OCI-LY7 (cell line): ENCODE measurements around the gene DNHD1. TPM values are rescaled to one million over a fixed set of nuclear protein-coding genes. Genes with fewer than 3 reads are reported as not detected.

Source experiments
- BruUV-seq: library from RNA; stranded (reverse); fragments of 400-500 nt; replicated peaks from 2 replicates; lab custom pipeline; 2021; lab: Mats Ljungman, UMichigan
- CTCF ChIA-PET: fragments of 300-600 bp; sonication (Branson Sonifier 250); formaldehyde crosslinking; loops from one replicate; lab custom pipeline; 2022; ENCODE audit warnings: antibody characterized with exemption; ENCODE audit not compliant: unreplicated experiment; lab: Charles Lee
- POLR2A ChIA-PET: fragments of 300-600 bp; sonication (Branson Sonifier 250); formaldehyde crosslinking; loops from one replicate; lab custom pipeline; 2022; ENCODE audit warnings: antibody characterized with exemption; lab: Charles Lee
- DNase-seq: peaks from one replicate; pipeline ENCODE4 v3.0.0-alpha.2; 2015; ENCODE audit warnings: low spot score
- H2AFZ ChIP-seq: fragments of 200-600 bp; sonication (generic), shearing (Covaris generic); 2 replicates; pipeline ENCODE4 v1.6.1; 2014; ENCODE audit warnings: mild to moderate bottlenecking, antibody characterized with exemption, low read length, moderate library complexity
- H3K27ac ChIP-seq: fragments of 200-600 bp; sonication (generic); 2 replicates; pipeline ENCODE4 v1.5.1; 2014; ENCODE audit warnings: mixed run types, low read depth, mild to moderate bottlenecking, moderate library complexity, low read length, inconsistent platforms; ENCODE audit not compliant: poor library complexity, severe bottlenecking
- H3K36me3 ChIP-seq: fragments of 200-600 bp; sonication (generic); 2 replicates; pipeline ENCODE4 v1.6.1; 2014; ENCODE audit warnings: mild to moderate bottlenecking, antibody characterized with exemption, low read length, moderate library complexity, mixed read lengths; ENCODE audit not compliant: insufficient read depth
- H3K4me1 ChIP-seq: fragments of 200-600 bp; sonication (generic); 2 replicates; pipeline ENCODE4 v1.5.1; 2014; ENCODE audit warnings: mild to moderate bottlenecking, low read length; ENCODE audit not compliant: insufficient read depth, poor library complexity, severe bottlenecking
- H3K4me2 ChIP-seq: fragments of 200-600 bp; sonication (generic); 2 replicates; pipeline ENCODE4 v1.6.1; 2014; ENCODE audit warnings: mild to moderate bottlenecking, low read length
- H3K4me3 ChIP-seq: fragments of 200-600 bp; sonication (generic); 2 replicates; pipeline ENCODE4 v1.5.1; 2014; ENCODE audit warnings: mild to moderate bottlenecking, low read depth, low read length; ENCODE audit not compliant: poor library complexity, severe bottlenecking
- H3K79me2 ChIP-seq: fragments of 200-600 bp; sonication (generic); 2 replicates; pipeline ENCODE4 v1.6.1; 2016; ENCODE audit warnings: low read depth, mild to moderate bottlenecking, low read length, moderate library complexity, mixed read lengths; ENCODE audit not compliant: insufficient read depth
- H3K9me2 ChIP-seq: fragments of 200-600 bp; sonication (generic); 2 replicates; pipeline ENCODE4 v1.6.1; 2016; ENCODE audit warnings: mild to moderate bottlenecking, low read length, mixed read lengths; ENCODE audit not compliant: insufficient read depth
- H3K9me3 ChIP-seq: fragments of 200-600 bp; sonication (generic); 2 replicates; pipeline ENCODE4 v1.6.1; 2014; ENCODE audit warnings: mild to moderate bottlenecking, mixed run types, low read length, mixed read lengths
- H4K20me1 ChIP-seq: fragments of 200-600 bp; sonication (generic); 2 replicates; pipeline ENCODE4 v1.6.1; 2014; ENCODE audit warnings: mild to moderate bottlenecking, antibody characterized with exemption, low read length, moderate library complexity, mixed read lengths; ENCODE audit not compliant: insufficient read depth
- CTCF ChIP-seq: fragments of 200-600 bp; sonication (generic); conservative IDR thresholded peaks from 2 replicates; pipeline ENCODE4 v1.5.1; 2014; ENCODE audit warnings: mild to moderate bottlenecking, antibody characterized with exemption, low read length, moderate library complexity, mixed read lengths
- EZH2phosphoT487 ChIP-seq: fragments of 200-600 bp; sonication (generic); IDR thresholded peaks from 2 replicates; pipeline ENCODE4 v1.6.1; 2018; ENCODE audit warnings: low read depth, borderline replicate concordance, mild to moderate bottlenecking, mixed run types, antibody characterized with exemption, low read length, moderate library complexity, mixed read lengths
- intact Hi-C: fragments of 100-400 bp; cut with micrococcal nuclease; formaldehyde crosslinking; loops from one replicate; pipeline ENCODE4 v1.10.0; 2022; ENCODE audit not compliant: unreplicated experiment
- total RNA-seq, 2 experiments: library from RNA; depleted of rRNA in 1 of 2; stranded (reverse); fragments of >200 nt in 1 of 2; shearing (Covaris generic) in 1 of 2; gene quantifications; 2 replicates each; pipeline ENCODE4 v1.2.3, GENCODE V29; 2014 to 2022

Gene DNHD1
- total RNA-seq, 2 experiments from 2014 or later, result 24.3 to 52.7 TPM

GRCh38 chr11:6602096-6602940, 105.2 kb downstream of the DNHD1 start:
- intact Hi-C loops, result loop anchor here (2.0 to 5.0 kb wide), 3 partner anchors 120 to 325 kb away; partner anchors contain the start of genes ARFIP2, TIMM10B and ZNF215
- Histone ChIP-seq H3K36me3 (peaks cover 57% of the 10 kb centered on the region), H3K79me2 (peaks cover 57% of the 10 kb centered on the region), H3K4me1 (peaks cover 40% of the 10 kb centered on the region), H2AFZ (no peak overlapping the region; the same call in 1 of the 2 replicates), H3K4me2 (peak overlapping the region; percentile 97), H4K20me1 (peaks cover 16% of the 10 kb centered on the region), H3K4me3 (peak overlapping the region; percentile 91), H3K9me3 (no peaks in the 10 kb centered on the region), H3K9me2 (no peaks in the 10 kb centered on the region), H3K27ac (peak overlapping the region; percentile 34)
- TF ChIP-seq CTCF (no peak), EZH2phosphoT487 (no peak)
- BruUV-seq, result no TSS peak
- ChIA-PET CTCF (interaction anchor here (0.5 to 0.6 kb wide), 2 partner anchors 9 to 81 kb away, joined by 3 to 4 read pairs; partner anchors contain the start of genes MRPL17 and TAF10), POLR2A (interaction anchor here (0.6 to 1.1 kb wide), 6 partner anchors 10 to 97 kb away, joined by 3 to 5 read pairs (median 4); partner anchors contain the start of genes MRPL17 and TAF10)
- DNase-seq, result no peak

DNA sequence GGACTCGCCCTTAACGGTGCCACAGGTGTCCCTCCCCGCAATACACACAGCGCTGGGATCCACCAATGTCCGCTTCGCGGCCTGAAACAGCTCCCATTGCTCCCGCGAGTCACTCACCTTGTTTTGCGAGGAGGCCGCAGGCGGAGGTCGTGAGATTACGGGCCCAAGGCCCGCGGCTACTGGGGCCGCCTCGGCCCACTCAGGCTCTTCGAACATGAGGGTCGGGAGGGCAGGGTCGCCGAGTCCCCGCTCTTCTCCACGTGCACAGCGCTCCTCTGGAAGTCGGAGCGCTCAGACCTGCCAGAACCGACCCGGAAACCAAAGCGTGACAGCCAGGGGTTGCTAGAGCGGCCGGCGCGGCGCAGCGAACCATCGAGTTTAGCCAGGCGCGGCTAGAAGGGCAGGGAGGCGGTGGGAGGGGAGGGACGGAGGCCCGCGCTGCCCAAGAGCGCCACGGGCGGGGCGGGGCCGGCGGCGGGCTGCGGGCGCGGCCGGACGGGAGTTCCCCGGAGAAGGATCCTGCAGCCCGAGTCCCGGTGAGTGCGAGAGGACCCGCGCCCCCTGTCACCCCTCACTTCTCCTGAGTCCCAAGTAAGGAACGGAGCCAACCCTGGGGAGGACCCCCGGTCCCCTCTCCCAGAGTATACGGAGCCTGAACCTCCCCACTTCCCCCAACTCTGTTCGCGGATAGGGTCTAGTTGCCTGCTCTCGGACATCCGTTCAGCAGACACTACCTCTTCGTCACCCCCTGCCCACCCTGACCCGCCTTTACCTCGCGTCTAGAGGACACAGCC, 106.4 kb downstream of the DNHD1 start, which contains the start of the genes ILK and RRP8:
TSS of gene ILK (plus strand) at position 488 of the 794 bp plus-strand sequence. CDS start 498 bp downstream, outside the sequence.
TSS of gene RRP8 (minus strand) at position 330 of the 794 bp plus-strand sequence. CDS start at position 216, 114 bp downstream.
- Histone ChIP-seq H3K4me3 (peak within 1 kb of the TSS; percentile 91), H3K79me2 (peaks cover 58% of the 10 kb centered on the region), H2AFZ (peak within 1 kb of the TSS; percentile 83), H3K4me2 (peak within 1 kb of the TSS; percentile 97), H3K27ac (peak within 1 kb of the TSS; percentile 67), H3K4me1 (peaks cover 47% of the 10 kb centered on the region), H3K9me3 (no peaks in the 10 kb centered on the region), H3K9me2 (no peaks in the 10 kb centered on the region), H3K36me3 (peaks cover 58% of the 10 kb centered on the region), H4K20me1 (peaks cover 16% of the 10 kb centered on the region)
- TF ChIP-seq CTCF, result 0 out of 2 replicates have a peak, but pooled peaks have one; percentile 18
- no peak for TF ChIP-seq EZH2phosphoT487
- DNase-seq, result peak; percentile 90
- no TSS peak for BruUV-seq
- intact Hi-C loops, result loop anchor here (1.0 to 5.0 kb wide), 4 partner anchors 80 to 324 kb away; partner anchors contain the start of genes ARFIP2, MRPL17, TIMM10B and ZNF215
- CTCF ChIA-PET, result interaction anchor here (0.9 to 1.1 kb wide), 4 partner anchors 9 to 80 kb away, joined by 3 to 7 read pairs (median 4); partner anchors contain the start of gene MRPL17
- POLR2A ChIA-PET, result interaction anchor here (0.6 to 2.1 kb wide), 11 partner anchors 9 to 79 kb away, joined by 3 to 19 read pairs (median 4); partner anchors contain the start of genes MRPL17, TAF10 and TPP1
